Measurements from ENCODE around the gene SLC35G1.

SLC35G1 gene, protein sequence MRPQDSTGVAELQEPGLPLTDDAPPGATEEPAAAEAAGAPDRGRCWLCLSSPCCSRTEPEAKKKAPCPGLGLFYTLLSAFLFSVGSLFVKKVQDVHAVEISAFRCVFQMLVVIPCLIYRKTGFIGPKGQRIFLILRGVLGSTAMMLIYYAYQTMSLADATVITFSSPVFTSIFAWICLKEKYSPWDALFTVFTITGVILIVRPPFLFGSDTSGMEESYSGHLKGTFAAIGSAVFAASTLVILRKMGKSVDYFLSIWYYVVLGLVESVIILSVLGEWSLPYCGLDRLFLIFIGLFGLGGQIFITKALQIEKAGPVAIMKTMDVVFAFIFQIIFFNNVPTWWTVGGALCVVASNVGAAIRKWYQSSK

DNA sequence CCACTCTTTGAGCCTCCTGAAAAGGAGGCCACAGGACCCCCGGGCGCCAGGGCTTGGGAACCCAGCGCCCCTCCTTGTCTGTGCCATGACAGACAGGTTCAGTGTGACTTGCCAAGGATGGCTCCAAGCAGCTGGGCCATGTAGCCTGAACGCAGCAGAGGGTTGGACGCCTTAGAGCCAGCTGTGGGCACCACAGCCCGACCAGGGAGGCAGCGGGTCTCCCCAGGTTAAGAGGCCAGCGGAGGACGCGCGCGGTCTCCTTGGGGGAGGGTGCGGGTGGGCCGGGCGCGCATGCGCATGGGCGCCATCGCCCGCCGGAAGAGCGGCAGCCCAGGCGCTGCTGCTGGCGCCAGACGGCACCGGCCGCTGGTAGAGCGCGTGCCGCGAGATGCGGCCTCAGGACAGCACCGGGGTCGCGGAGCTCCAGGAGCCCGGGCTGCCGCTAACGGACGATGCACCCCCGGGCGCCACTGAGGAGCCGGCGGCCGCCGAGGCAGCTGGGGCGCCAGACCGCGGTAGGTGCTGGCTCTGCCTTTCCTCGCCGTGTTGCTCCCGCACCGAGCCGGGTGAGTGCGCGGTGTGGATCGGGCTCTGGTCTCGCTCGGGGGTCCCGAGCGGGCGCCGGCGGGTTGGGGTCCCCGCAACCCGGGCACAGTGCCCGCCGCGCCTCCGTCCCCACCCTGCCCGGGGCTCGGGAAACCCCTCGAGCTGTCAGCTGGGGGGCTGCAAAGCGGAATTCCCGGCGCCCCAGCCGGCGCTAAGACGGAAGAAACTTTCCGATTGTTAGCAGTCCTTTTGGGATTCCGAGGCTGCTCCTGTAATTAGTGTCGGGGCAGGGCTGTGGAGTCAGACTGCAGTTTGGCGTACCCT, at the start of gene SLC35G1:
Gene SLC35G1, plus strand, starts transcription at position 333 of the 870 bp plus-strand sequence. Its CDS starts 56 bp downstream, at position 389.
- Histone ChIP-seq H3K27ac (ENCODE audit: low read depth, low read length) (peak within 1 kb of the TSS; percentile 37), H3K4me3 (ENCODE audit: low read depth in 1 of 5, low read length in 5 of 5) (peak within 1 kb of the TSS; percentile 77 to 92 (median 83)), H3K9me3 (ENCODE audit: control insufficient read depth in 5 of 5, low read length in 5 of 5) (no peaks in the 10 kb centered on the region), H3K9ac (ENCODE audit: low read length in 5 of 5) (peak within 1 kb of the TSS; percentile 3 to 88 (median 84)), H3K4me1 (ENCODE audit: control insufficient read depth in 5 of 5, insufficient read depth in 5 of 5, low read length in 5 of 5) (peaks cover 0 to 31% (median 24%) of the 10 kb centered on the region in 5 donors), H3K27me3 (ENCODE audit: control insufficient read depth in 5 of 5, insufficient read depth in 4 of 5, low read length in 5 of 5) (no peaks in the 10 kb centered on the region), H3K36me3 (ENCODE audit: control insufficient read depth in 5 of 5, insufficient read depth in 5 of 5, low read length in 5 of 5) (no peaks in the 10 kb centered on the region)

DNA sequence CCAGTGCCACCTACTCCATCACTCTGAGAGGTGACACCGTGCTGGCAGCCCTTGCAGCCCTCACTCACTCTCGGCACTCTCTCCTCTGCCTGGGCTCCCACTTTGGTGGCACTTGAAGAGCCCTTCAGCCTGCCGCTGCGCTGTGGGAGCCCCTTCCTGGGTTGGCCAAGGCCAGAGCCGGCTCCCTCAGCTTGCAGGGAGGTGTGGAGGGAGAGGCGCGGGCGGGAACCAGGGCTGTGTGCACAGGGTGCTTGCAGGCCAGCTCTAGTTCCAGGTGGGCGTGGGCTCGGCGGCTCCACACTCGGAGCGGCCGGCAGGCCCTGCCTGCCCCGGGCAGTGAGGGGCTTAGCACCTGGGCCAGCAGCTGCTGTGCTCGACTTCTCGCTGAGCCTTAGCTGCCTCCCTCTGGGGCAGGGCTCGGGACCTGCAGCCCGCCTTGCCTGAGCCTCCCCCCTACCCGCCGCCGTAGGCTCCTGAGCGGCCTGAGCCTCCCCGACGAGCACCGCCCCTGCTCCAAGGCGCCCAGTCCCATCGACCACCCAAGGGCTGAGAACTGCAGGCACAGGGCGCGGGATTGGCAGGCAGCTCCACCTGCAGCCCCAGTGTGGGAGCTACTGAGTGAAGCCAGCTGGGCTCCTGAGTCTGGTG, 48.7 kb upstream of the SLC35G1 start:
- Histone ChIP-seq H3K9ac (ENCODE audit: low read length in 5 of 5) (no peak overlapping the region), H3K27me3 (ENCODE audit: control insufficient read depth in 5 of 5, insufficient read depth in 4 of 5, low read length in 5 of 5) (no peaks in the 10 kb centered on the region), H3K4me3 (ENCODE audit: low read depth in 1 of 5, low read length in 5 of 5) (no peak overlapping the region), H3K36me3 (ENCODE audit: control insufficient read depth in 5 of 5, insufficient read depth in 5 of 5, low read length in 5 of 5) (no peaks in the 10 kb centered on the region), H3K27ac (ENCODE audit: low read depth, low read length) (no peak overlapping the region), H3K9me3 (ENCODE audit: control insufficient read depth in 5 of 5, low read length in 5 of 5) (no peaks in the 10 kb centered on the region), H3K4me1 (ENCODE audit: control insufficient read depth in 5 of 5, insufficient read depth in 5 of 5, low read length in 5 of 5) (no peaks in the 10 kb centered on the region)

- H3K4me1 ChIP-seq (ENCODE audit: control insufficient read depth in 5 of 5, insufficient read depth in 5 of 5, low read length in 5 of 5) = no peaks in the 10 kb centered on the region
- H3K4me3 ChIP-seq (ENCODE audit: low read depth in 1 of 5, low read length in 5 of 5) = no peak overlapping the region
- H3K27me3 ChIP-seq (ENCODE audit: control insufficient read depth in 5 of 5, insufficient read depth in 4 of 5, low read length in 5 of 5) = no peaks in the 10 kb centered on the region
- H3K27ac ChIP-seq (ENCODE audit: low read depth, low read length) = no peak overlapping the region
- no peak overlapping the region for H3K9ac ChIP-seq (ENCODE audit: low read length in 5 of 5)
- peaks cover 0 to 2% (median 0%) of the 10 kb centered on the region in 5 donors for H3K9me3 ChIP-seq (ENCODE audit: control insufficient read depth in 5 of 5, low read length in 5 of 5)
- H3K36me3 ChIP-seq (ENCODE audit: control insufficient read depth in 5 of 5, insufficient read depth in 5 of 5, low read length in 5 of 5) = no peaks in the 10 kb centered on the region
These were observed 44.2 kb upstream of the SLC35G1 start for GRCh38 chr10:93849593-93849992.

- Histone ChIP-seq H3K36me3 (ENCODE audit: control insufficient read depth in 5 of 5, insufficient read depth in 5 of 5, low read length in 5 of 5) (no peaks in the 10 kb centered on the region), H3K4me1 (ENCODE audit: control insufficient read depth in 5 of 5, insufficient read depth in 5 of 5, low read length in 5 of 5) (no peaks in the 10 kb centered on the region), H3K27me3 (ENCODE audit: control insufficient read depth in 5 of 5, insufficient read depth in 4 of 5, low read length in 5 of 5) (no peaks in the 10 kb centered on the region), H3K4me3 (ENCODE audit: low read depth in 1 of 5, low read length in 5 of 5) (no peak overlapping the region), H3K9ac (ENCODE audit: low read length in 5 of 5) (no peak overlapping the region), H3K27ac (ENCODE audit: low read depth, low read length) (no peak overlapping the region), H3K9me3 (ENCODE audit: control insufficient read depth in 5 of 5, low read length in 5 of 5) (peaks cover 0 to 2% (median 0%) of the 10 kb centered on the region in 5 donors)
These were observed 43.5 kb upstream of the SLC35G1 start for GRCh38 chr10:93850031-93851015.

DNA sequence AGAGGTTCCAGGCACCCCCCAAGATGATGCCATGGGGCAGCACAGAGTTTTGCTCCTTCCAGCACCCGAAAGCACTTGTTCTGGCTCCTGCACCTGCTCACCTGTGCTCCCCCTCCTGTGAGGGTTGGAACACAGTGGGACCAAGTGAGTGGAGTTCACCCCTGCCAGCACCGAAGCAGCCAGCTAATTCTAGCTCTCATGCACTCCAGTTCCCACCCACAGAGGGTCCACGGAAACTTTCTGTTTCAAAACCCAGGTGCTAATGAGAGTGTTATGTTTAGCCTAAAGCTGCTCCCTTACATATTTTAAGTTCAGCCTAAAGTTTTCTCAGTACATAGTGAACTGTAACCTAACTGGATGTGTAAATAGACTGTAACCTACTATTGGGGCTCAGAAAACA, 42.6 kb upstream of the SLC35G1 start:
- Histone ChIP-seq H3K27ac (ENCODE audit: low read depth, low read length) (no peak overlapping the region), H3K4me3 (ENCODE audit: low read depth in 1 of 5, low read length in 5 of 5) (no peak overlapping the region)

DNA sequence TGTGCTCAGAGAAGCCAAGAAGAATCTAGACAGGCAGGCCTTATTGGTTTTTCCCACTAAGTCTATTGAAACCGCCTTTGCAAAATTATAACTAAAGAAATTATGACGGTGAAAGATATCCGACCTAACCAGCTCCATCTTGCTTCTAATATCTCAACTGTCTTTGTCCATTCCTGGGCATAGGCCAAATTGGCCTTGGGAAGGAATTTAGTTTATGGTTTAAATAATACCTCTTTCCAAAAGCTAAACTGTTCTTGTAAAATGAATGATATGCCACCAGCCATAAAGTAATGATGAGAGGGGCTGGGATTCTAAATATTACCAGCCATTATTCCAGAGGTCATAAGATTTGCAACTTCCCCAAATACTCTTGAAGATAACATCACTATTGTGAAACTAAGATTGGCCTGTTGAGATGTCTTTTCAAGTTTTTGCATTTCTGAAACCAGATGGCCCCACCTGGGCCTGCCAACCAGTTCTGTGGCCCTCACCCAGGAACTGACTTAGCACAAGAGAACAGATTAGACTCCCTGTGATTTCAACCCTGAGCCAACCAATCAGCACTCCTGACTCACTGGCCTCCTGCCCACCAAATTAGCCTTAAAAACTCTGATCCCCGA, 41.2 kb upstream of the SLC35G1 start:
- no peak overlapping the region for H3K27ac ChIP-seq (ENCODE audit: low read depth, low read length)
- H3K4me1 ChIP-seq (ENCODE audit: control insufficient read depth in 5 of 5, insufficient read depth in 5 of 5, low read length in 5 of 5) = no peaks in the 10 kb centered on the region
- H3K27me3 ChIP-seq (ENCODE audit: control insufficient read depth in 5 of 5, insufficient read depth in 4 of 5, low read length in 5 of 5) = no peaks in the 10 kb centered on the region
- H3K36me3 ChIP-seq (ENCODE audit: control insufficient read depth in 5 of 5, insufficient read depth in 5 of 5, low read length in 5 of 5) = no peaks in the 10 kb centered on the region
- peaks cover 0 to 2% (median 0%) of the 10 kb centered on the region in 5 donors for H3K9me3 ChIP-seq (ENCODE audit: control insufficient read depth in 5 of 5, low read length in 5 of 5)
- no peak overlapping the region for H3K4me3 ChIP-seq (ENCODE audit: low read depth in 1 of 5, low read length in 5 of 5)
- H3K9ac ChIP-seq (ENCODE audit: low read length in 5 of 5) = no peak overlapping the region

More for the DNA sequence above, 42.6 kb upstream of the SLC35G1 start:
- H3K9me3 ChIP-seq (ENCODE audit: control insufficient read depth in 5 of 5, low read length in 5 of 5) = peaks cover 0 to 2% (median 0%) of the 10 kb centered on the region in 5 donors
- H3K27me3 ChIP-seq (ENCODE audit: control insufficient read depth in 5 of 5, insufficient read depth in 4 of 5, low read length in 5 of 5) = no peaks in the 10 kb centered on the region
- H3K9ac ChIP-seq (ENCODE audit: low read length in 5 of 5) = no peak overlapping the region
- H3K4me1 ChIP-seq (ENCODE audit: control insufficient read depth in 5 of 5, insufficient read depth in 5 of 5, low read length in 5 of 5) = no peaks in the 10 kb centered on the region
- H3K36me3 ChIP-seq (ENCODE audit: control insufficient read depth in 5 of 5, insufficient read depth in 5 of 5, low read length in 5 of 5) = no peaks in the 10 kb centered on the region

GRCh38 chr10:93854975-93855374, 38.8 kb upstream of the SLC35G1 start:
- no peaks in the 10 kb centered on the region for H3K36me3 ChIP-seq (ENCODE audit: control insufficient read depth in 5 of 5, insufficient read depth in 5 of 5, low read length in 5 of 5)
- H3K9me3 ChIP-seq (ENCODE audit: control insufficient read depth in 5 of 5, low read length in 5 of 5) = peaks cover 0 to 2% (median 0%) of the 10 kb centered on the region in 5 donors
- no peaks in the 10 kb centered on the region for H3K4me1 ChIP-seq (ENCODE audit: control insufficient read depth in 5 of 5, insufficient read depth in 5 of 5, low read length in 5 of 5)
- H3K27ac ChIP-seq (ENCODE audit: low read depth, low read length) = no peak overlapping the region
- H3K9ac ChIP-seq (ENCODE audit: low read length in 5 of 5) = no peak overlapping the region
- no peak overlapping the region for H3K4me3 ChIP-seq (ENCODE audit: low read depth in 1 of 5, low read length in 5 of 5)
- H3K27me3 ChIP-seq (ENCODE audit: control insufficient read depth in 5 of 5, insufficient read depth in 4 of 5, low read length in 5 of 5) = no peaks in the 10 kb centered on the region

GRCh38 chr10:93856349-93857145, 37.2 kb upstream of the SLC35G1 start:
- no peak overlapping the region for H3K9ac ChIP-seq (ENCODE audit: low read length in 5 of 5)
- no peaks in the 10 kb centered on the region for H3K36me3 ChIP-seq (ENCODE audit: control insufficient read depth in 5 of 5, insufficient read depth in 5 of 5, low read length in 5 of 5)
- H3K4me1 ChIP-seq (ENCODE audit: control insufficient read depth in 5 of 5, insufficient read depth in 5 of 5, low read length in 5 of 5) = peaks cover 0 to 3% (median 0%) of the 10 kb centered on the region in 5 donors
- H3K4me3 ChIP-seq (ENCODE audit: low read depth in 1 of 5, low read length in 5 of 5) = no peak overlapping the region
- no peaks in the 10 kb centered on the region for H3K27me3 ChIP-seq (ENCODE audit: control insufficient read depth in 5 of 5, insufficient read depth in 4 of 5, low read length in 5 of 5)
- peaks cover 0 to 2% (median 0%) of the 10 kb centered on the region in 5 donors for H3K9me3 ChIP-seq (ENCODE audit: control insufficient read depth in 5 of 5, low read length in 5 of 5)
- H3K27ac ChIP-seq (ENCODE audit: low read depth, low read length) = no peak overlapping the region
